ENCODE data around the gene CDCA5. TPM values are rescaled to one million over a fixed set of nuclear protein-coding genes. Genes with fewer than 3 reads are reported as not detected.

Gene CDCA5
- total RNA-seq, 1 donor from 2014 or later: 3.7 TPM

DNA sequence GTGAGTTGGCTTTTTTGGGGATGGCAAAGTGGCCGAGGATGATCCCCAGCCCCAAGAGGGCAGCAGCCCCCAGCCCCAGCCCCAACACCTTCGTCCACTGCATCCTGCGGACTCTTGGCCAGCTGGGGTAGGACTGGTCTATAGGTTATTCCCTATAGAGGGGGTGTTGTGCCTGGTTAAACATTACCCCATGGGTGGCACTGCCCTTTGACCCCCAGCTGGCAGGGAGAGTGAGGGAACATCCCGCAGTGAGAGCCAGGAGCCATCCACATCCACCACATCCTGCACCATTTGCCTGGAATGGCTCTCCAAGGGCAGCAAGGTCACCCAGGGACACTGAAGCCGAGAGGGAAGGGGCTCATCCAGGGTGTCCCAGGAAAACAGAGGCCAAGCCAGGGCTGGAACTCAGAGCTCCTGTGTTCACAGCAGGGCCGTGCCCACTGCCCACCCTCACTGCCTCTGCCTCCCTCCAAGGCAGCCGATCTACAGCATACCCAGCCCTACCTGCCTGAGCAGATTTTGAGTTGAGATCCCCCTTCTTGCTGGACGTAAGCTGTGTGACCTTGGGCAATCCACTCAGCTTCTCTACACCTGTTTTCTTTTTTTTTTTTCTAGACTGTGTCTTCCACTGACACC, 25.3 kb downstream of the CDCA5 start, which contains the start of gene NAALADL1:
NAALADL1 (minus strand) TSS at position 135 of the 636 bp plus-strand sequence; CDS start at position 103, 32 bp downstream.
- Histone ChIP-seq H3K27me3 (no peaks in the 10 kb centered on the region), H3K9me3 (no peaks in the 10 kb centered on the region), H3K4me3 (no peak within 1 kb of the TSS), H3K36me3 (no peaks in the 10 kb centered on the region), H3K4me1 (no peaks in the 10 kb centered on the region), H3K27ac (no peak within 1 kb of the TSS)
- TF ChIP-seq POLR2AphosphoS5 (IDR thresholded peaks at IDR 0.05; ENCODE audit: insufficient read depth in 1 of 2, low read depth in 1 of 2) (no peak), POLR2A (IDR thresholded peaks at IDR 0.05) (no peak)
- TF ChIP-seq, protein P1, sequence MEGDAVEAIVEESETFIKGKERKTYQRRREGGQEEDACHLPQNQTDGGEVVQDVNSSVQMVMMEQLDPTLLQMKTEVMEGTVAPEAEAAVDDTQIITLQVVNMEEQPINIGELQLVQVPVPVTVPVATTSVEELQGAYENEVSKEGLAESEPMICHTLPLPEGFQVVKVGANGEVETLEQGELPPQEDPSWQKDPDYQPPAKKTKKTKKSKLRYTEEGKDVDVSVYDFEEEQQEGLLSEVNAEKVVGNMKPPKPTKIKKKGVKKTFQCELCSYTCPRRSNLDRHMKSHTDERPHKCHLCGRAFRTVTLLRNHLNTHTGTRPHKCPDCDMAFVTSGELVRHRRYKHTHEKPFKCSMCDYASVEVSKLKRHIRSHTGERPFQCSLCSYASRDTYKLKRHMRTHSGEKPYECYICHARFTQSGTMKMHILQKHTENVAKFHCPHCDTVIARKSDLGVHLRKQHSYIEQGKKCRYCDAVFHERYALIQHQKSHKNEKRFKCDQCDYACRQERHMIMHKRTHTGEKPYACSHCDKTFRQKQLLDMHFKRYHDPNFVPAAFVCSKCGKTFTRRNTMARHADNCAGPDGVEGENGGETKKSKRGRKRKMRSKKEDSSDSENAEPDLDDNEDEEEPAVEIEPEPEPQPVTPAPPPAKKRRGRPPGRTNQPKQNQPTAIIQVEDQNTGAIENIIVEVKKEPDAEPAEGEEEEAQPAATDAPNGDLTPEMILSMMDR (IDR thresholded peaks at IDR 0.05): no peak
- intact Hi-C loops (cut with DNase I): no loop called here
- DNase-seq (ENCODE audit: extremely low spot score in 2 of 2): no peak

- no peak for TF ChIP-seq POLR2A (IDR thresholded peaks at IDR 0.05)
- Histone ChIP-seq H3K27me3 (no peaks in the 10 kb centered on the region), H3K27ac (no peak overlapping the region), H3K36me3 (no peaks in the 10 kb centered on the region), H3K4me3 (no peak overlapping the region), H3K9me3 (no peaks in the 10 kb centered on the region), H3K4me1 (no peaks in the 10 kb centered on the region)
- no peak for DNase-seq (ENCODE audit: extremely low spot score in 2 of 2)
- intact Hi-C loops (cut with DNase I): no loop called here
Measured at GRCh38 chr11:65058012-65058411, 25.8 kb downstream of the CDCA5 start.

- no peak for TF ChIP-seq POLR2A (IDR thresholded peaks at IDR 0.05)
- TF ChIP-seq POLR2AphosphoS5 (IDR thresholded peaks at IDR 0.05; ENCODE audit: insufficient read depth in 1 of 2, low read depth in 1 of 2): no peak
- H3K27me3 ChIP-seq: no peaks in the 10 kb centered on the region
- no peak for DNase-seq (ENCODE audit: extremely low spot score in 2 of 2)
- intact Hi-C loops (cut with DNase I): no loop called here
- no peak overlapping the region for H3K4me3 ChIP-seq
- H3K27ac ChIP-seq: no peak overlapping the region
- H3K36me3 ChIP-seq: no peaks in the 10 kb centered on the region
- no peaks in the 10 kb centered on the region for H3K4me1 ChIP-seq
- no peaks in the 10 kb centered on the region for H3K9me3 ChIP-seq
Measured at GRCh38 chr11:65057526-65057925, 26.3 kb downstream of the CDCA5 start.

GRCh38 chr11:65056999-65057398, 26.8 kb downstream of the CDCA5 start:
- DNase-seq (ENCODE audit: extremely low spot score in 2 of 2): no peak
- TF ChIP-seq POLR2A (IDR thresholded peaks at IDR 0.05): no peak
- TF ChIP-seq POLR2AphosphoS5 (IDR thresholded peaks at IDR 0.05; ENCODE audit: insufficient read depth in 1 of 2, low read depth in 1 of 2): no peak
- TF ChIP-seq, protein P1 (IDR thresholded peaks at IDR 0.05): no peak
- Histone ChIP-seq H3K27ac (no peak overlapping the region), H3K4me3 (no peak overlapping the region), H3K36me3 (no peaks in the 10 kb centered on the region), H3K9me3 (no peaks in the 10 kb centered on the region), H3K27me3 (no peaks in the 10 kb centered on the region), H3K4me1 (no peaks in the 10 kb centered on the region)
- intact Hi-C loops (cut with DNase I): no loop called here

- no peaks in the 10 kb centered on the region for H3K36me3 ChIP-seq
- no peaks in the 10 kb centered on the region for H3K9me3 ChIP-seq
- no peak overlapping the region for H3K27ac ChIP-seq
- TF ChIP-seq POLR2A (IDR thresholded peaks at IDR 0.05): no peak
- no peak for TF ChIP-seq POLR2AphosphoS5 (IDR thresholded peaks at IDR 0.05; ENCODE audit: insufficient read depth in 1 of 2, low read depth in 1 of 2)
- TF ChIP-seq, protein P1 (IDR thresholded peaks at IDR 0.05): no peak
- intact Hi-C loops (cut with DNase I): no loop called here
- no peaks in the 10 kb centered on the region for H3K4me1 ChIP-seq
- no peak for DNase-seq (ENCODE audit: extremely low spot score in 2 of 2)
- no peak overlapping the region for H3K4me3 ChIP-seq
- H3K27me3 ChIP-seq: no peaks in the 10 kb centered on the region
Measured at GRCh38 chr11:65055538-65055937, 28.3 kb downstream of the CDCA5 start.

- no peaks in the 10 kb centered on the region for H3K36me3 ChIP-seq
- no peaks in the 10 kb centered on the region for H3K9me3 ChIP-seq
- intact Hi-C loops (cut with DNase I): no loop called here
- no peak overlapping the region for H3K27ac ChIP-seq
- no peak overlapping the region for H3K4me3 ChIP-seq
- no peaks in the 10 kb centered on the region for H3K4me1 ChIP-seq
- DNase-seq (ENCODE audit: extremely low spot score in 2 of 2): no peak
- TF ChIP-seq POLR2AphosphoS5 (IDR thresholded peaks at IDR 0.05; ENCODE audit: insufficient read depth in 1 of 2, low read depth in 1 of 2) (no peak), POLR2A (IDR thresholded peaks at IDR 0.05) (no peak)
- TF ChIP-seq, protein P1 (IDR thresholded peaks at IDR 0.05): no peak
- H3K27me3 ChIP-seq: no peaks in the 10 kb centered on the region
Measured at GRCh38 chr11:65053827-65054508, 29.9 kb downstream of the CDCA5 start.
